Measurements from ENCODE around the gene TRPC3.

- TF ChIP-seq CTCF (IDR thresholded peaks at IDR 0.05) (no peak), POLR2A (IDR thresholded peaks at IDR 0.05) (no peak)
Measured at GRCh38 chr4:121876070-121876469, 75.8 kb downstream of the TRPC3 start.
